Neural cell (in vitro differentiated cells): ENCODE measurements around the gene C17orf100.

Experiments
- CTCF ChIP-seq: fragments of 450-650 bp; IDR thresholded peaks from 2 replicates; pipeline ENCODE4 v1.5.1; 2014; ENCODE audit warnings: antibody characterized with exemption, mild to moderate bottlenecking, moderate library complexity; ENCODE audit not compliant: poor library complexity, severe bottlenecking
- EP300 ChIP-seq: fragments of 450-650 bp; conservative IDR thresholded peaks from 2 replicates; pipeline ENCODE4 v1.6.1; 2014; ENCODE audit warnings: antibody characterized with exemption, mild to moderate bottlenecking, moderate library complexity; ENCODE audit not compliant: poor library complexity, severe bottlenecking
- MXI1 ChIP-seq: fragments of 450-650 bp; conservative IDR thresholded peaks from 2 replicates; pipeline ENCODE4 v1.6.1; 2014; ENCODE audit warnings: antibody characterized with exemption, mild to moderate bottlenecking; ENCODE audit not compliant: poor library complexity, severe bottlenecking
- POLR2AphosphoS5 ChIP-seq: IDR thresholded peaks from 2 replicates; pipeline ENCODE4 v1.6.1; 2012
- REST ChIP-seq: IDR thresholded peaks from 2 replicates; pipeline ENCODE4 v1.6.1; 2012; ENCODE audit warnings: borderline replicate concordance
- TAF1 ChIP-seq: IDR thresholded peaks from 2 replicates; pipeline ENCODE4 v1.6.1; 2012; ENCODE audit warnings: low read depth

GRCh38 chr17:6666557-6666956 is 15.0 kb downstream of the C17orf100 start:
- TF ChIP-seq CTCF (no peak), TAF1 (no peak), EP300 (no peak), MXI1 (no peak), POLR2AphosphoS5 (no peak), REST (no peak)
